AG10803 (cell line): ENCODE results near the gene SKIC8.
A peak's percentile ranks its signal among the peaks of the same experiment; 100 is the strongest.

Source experiments
- DNase-seq: peaks from one replicate; pipeline ENCODE4 v3.0.0; 2010; ENCODE audit warnings: low read depth
- H3K4me3 ChIP-seq: 2 replicates; pipeline ENCODE4 v1.5.1; 2011; ENCODE audit warnings: mild to moderate bottlenecking, low read length, control low read depth
- TF ChIP-seq, protein P1 (sequence below): conservative IDR thresholded peaks from 2 replicates; pipeline ENCODE4 v1.5.1; 2011; ENCODE audit warnings: mild to moderate bottlenecking, low read length, control low read depth, inconsistent platforms

SKIC8 gene

GRCh38 chr15:78321786-78322185, 22.4 kb upstream of the SKIC8 start:
- TF ChIP-seq, protein P1, sequence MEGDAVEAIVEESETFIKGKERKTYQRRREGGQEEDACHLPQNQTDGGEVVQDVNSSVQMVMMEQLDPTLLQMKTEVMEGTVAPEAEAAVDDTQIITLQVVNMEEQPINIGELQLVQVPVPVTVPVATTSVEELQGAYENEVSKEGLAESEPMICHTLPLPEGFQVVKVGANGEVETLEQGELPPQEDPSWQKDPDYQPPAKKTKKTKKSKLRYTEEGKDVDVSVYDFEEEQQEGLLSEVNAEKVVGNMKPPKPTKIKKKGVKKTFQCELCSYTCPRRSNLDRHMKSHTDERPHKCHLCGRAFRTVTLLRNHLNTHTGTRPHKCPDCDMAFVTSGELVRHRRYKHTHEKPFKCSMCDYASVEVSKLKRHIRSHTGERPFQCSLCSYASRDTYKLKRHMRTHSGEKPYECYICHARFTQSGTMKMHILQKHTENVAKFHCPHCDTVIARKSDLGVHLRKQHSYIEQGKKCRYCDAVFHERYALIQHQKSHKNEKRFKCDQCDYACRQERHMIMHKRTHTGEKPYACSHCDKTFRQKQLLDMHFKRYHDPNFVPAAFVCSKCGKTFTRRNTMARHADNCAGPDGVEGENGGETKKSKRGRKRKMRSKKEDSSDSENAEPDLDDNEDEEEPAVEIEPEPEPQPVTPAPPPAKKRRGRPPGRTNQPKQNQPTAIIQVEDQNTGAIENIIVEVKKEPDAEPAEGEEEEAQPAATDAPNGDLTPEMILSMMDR: no peak
- no peak for DNase-seq
- no peak overlapping the region for H3K4me3 ChIP-seq

GRCh38 chr15:78321041-78321570, 21.7 kb upstream of the SKIC8 start:
- TF ChIP-seq, protein P1: no peak
- no peak for DNase-seq
- H3K4me3 ChIP-seq: no peak overlapping the region

GRCh38 chr15:78320183-78320582, 20.8 kb upstream of the SKIC8 start:
- TF ChIP-seq, protein P1: no peak
- H3K4me3 ChIP-seq: no peak overlapping the region
- no peak for DNase-seq

- TF ChIP-seq, protein P1: no peak
- DNase-seq: no peak
Measured at GRCh38 chr15:78319588-78319987, 20.2 kb upstream of the SKIC8 start.

GRCh38 chr15:78317145-78317836, 17.9 kb upstream of the SKIC8 start:
- no peak for DNase-seq
- TF ChIP-seq, protein P1: peak; percentile 9; the same call in 1 of the 2 replicates
- no peak overlapping the region for H3K4me3 ChIP-seq

More at GRCh38 chr15:78319588-78319987, 20.2 kb upstream of the SKIC8 start:
- H3K4me3 ChIP-seq: no peak overlapping the region

GRCh38 chr15:78316283-78317083, 17.1 kb upstream of the SKIC8 start:
- no peak for DNase-seq
- TF ChIP-seq, protein P1: no peak
- no peak overlapping the region for H3K4me3 ChIP-seq
